ENCODE measurements around the gene ZNF823. TPM values are rescaled to one million over a fixed set of nuclear protein-coding genes. Genes with fewer than 3 reads are reported as not detected.

Gene ZNF823
- total and polyA plus RNA-seq, 2 of the 13 experiments (the other 11 are each of a cell fraction or from before 2014, with no cell fraction given), result 5.7 to 11.7 TPM

GRCh38 chr19:11694533-11695439 lies 44.0 kb downstream of the ZNF823 start (continued):
- TF ChIP-seq HNF1B (CRISPR knock-in tag; IDR thresholded peaks at IDR 0.05) (peak; percentile 85), NR2F2 (IDR thresholded peaks at IDR 0.05; ENCODE audit: borderline replicate concordance, low read depth) (no peak), TBX3 (IDR thresholded peaks at IDR 0.05; ENCODE audit: borderline replicate concordance) (peak; percentile 31; the same call in 1 of the 2 replicates), ZNF792 (CRISPR knock-in tag; IDR thresholded peaks at IDR 0.05) (peak; percentile 38; the same call in 1 of the 2 replicates), ZNF768 (CRISPR knock-in tag; IDR thresholded peaks at IDR 0.05) (no peak), ZBTB10 (CRISPR knock-in tag; IDR thresholded peaks at IDR 0.05; ENCODE audit: borderline replicate concordance) (0 out of 2 replicates have a peak, but pooled peaks have one; percentile 53), TEAD3 (CRISPR knock-in tag; optimal IDR thresholded peaks at IDR 0.05; ENCODE audit: borderline replicate concordance) (no peak), ATF1 (CRISPR knock-in tag; IDR thresholded peaks at IDR 0.05) (0 out of 2 replicates have a peak, but pooled peaks have one; percentile 23), MBD4 (IDR thresholded peaks at IDR 0.05; ENCODE audit: borderline replicate concordance, low read length) (no peak), KDM1A (CRISPR knock-in tag; IDR thresholded peaks at IDR 0.05) (no peak; the same call in 1 of the 2 replicates), NFYC (CRISPR knock-in tag; IDR thresholded peaks at IDR 0.05) (peak; percentile 89), ZNF432 (CRISPR knock-in tag; IDR thresholded peaks at IDR 0.05; ENCODE audit: borderline replicate concordance) (no peak)
- TF ChIP-seq, protein P1, sequence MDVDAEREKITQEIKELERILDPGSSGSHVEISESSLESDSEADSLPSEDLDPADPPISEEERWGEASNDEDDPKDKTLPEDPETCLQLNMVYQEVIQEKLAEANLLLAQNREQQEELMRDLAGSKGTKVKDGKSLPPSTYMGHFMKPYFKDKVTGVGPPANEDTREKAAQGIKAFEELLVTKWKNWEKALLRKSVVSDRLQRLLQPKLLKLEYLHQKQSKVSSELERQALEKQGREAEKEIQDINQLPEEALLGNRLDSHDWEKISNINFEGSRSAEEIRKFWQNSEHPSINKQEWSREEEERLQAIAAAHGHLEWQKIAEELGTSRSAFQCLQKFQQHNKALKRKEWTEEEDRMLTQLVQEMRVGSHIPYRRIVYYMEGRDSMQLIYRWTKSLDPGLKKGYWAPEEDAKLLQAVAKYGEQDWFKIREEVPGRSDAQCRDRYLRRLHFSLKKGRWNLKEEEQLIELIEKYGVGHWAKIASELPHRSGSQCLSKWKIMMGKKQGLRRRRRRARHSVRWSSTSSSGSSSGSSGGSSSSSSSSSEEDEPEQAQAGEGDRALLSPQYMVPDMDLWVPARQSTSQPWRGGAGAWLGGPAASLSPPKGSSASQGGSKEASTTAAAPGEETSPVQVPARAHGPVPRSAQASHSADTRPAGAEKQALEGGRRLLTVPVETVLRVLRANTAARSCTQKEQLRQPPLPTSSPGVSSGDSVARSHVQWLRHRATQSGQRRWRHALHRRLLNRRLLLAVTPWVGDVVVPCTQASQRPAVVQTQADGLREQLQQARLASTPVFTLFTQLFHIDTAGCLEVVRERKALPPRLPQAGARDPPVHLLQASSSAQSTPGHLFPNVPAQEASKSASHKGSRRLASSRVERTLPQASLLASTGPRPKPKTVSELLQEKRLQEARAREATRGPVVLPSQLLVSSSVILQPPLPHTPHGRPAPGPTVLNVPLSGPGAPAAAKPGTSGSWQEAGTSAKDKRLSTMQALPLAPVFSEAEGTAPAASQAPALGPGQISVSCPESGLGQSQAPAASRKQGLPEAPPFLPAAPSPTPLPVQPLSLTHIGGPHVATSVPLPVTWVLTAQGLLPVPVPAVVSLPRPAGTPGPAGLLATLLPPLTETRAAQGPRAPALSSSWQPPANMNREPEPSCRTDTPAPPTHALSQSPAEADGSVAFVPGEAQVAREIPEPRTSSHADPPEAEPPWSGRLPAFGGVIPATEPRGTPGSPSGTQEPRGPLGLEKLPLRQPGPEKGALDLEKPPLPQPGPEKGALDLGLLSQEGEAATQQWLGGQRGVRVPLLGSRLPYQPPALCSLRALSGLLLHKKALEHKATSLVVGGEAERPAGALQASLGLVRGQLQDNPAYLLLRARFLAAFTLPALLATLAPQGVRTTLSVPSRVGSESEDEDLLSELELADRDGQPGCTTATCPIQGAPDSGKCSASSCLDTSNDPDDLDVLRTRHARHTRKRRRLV (CRISPR knock-in tag; IDR thresholded peaks at IDR 0.05), result no peak
- TF ChIP-seq, protein P2, sequence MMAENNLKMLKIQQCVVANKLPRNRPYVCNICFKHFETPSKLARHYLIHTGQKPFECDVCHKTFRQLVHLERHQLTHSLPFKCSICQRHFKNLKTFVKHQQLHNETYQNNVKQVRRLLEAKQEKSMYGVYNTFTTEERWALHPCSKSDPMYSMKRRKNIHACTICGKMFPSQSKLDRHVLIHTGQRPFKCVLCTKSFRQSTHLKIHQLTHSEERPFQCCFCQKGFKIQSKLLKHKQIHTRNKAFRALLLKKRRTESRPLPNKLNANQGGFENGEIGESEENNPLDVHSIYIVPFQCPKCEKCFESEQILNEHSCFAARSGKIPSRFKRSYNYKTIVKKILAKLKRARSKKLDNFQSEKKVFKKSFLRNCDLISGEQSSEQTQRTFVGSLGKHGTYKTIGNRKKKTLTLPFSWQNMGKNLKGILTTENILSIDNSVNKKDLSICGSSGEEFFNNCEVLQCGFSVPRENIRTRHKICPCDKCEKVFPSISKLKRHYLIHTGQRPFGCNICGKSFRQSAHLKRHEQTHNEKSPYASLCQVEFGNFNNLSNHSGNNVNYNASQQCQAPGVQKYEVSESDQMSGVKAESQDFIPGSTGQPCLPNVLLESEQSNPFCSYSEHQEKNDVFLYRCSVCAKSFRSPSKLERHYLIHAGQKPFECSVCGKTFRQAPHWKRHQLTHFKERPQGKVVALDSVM (CRISPR knock-in tag; IDR thresholded peaks at IDR 0.05), result peak; percentile 64
